Activated CD4-positive, alpha-beta T cell treated with anti-CD3 and anti-CD28 coated beads, Interleukin-2, amount 10 ng/mL, durations not matched to agents 7 days and 5 days (primary cell): ENCODE results near the gene UBTD1. TPM values are rescaled to one million over a fixed set of nuclear protein-coding genes. Genes with fewer than 3 reads are reported as not detected.
"Not testable (repeated sequence)": the region's sequence is repeated elsewhere in the genome, so short reads cannot be mapped to it uniquely, and the experiment has no call there.

ENCODE experiments used
- CTCF ChIA-PET: fragments of 350-600 bp; sonication (Branson Sonifier 250); formaldehyde crosslinking; loops from one replicate; lab custom pipeline; 2021; ENCODE audit warnings: antibody characterized with exemption; lab: Charles Lee
- POLR2A ChIA-PET: fragments of 350-600 bp; sonication (Branson Sonifier 250); formaldehyde crosslinking; loops from one replicate; lab custom pipeline; 2021; ENCODE audit warnings: antibody characterized with exemption; lab: Charles Lee
- DNase-seq: peaks from one replicate; pipeline ENCODE4 v3.0.0-alpha.2; 2020
- H3K27ac Mint-ChIP-seq: one replicate; pipeline ENCODE4 v1.8.0; 2021; ENCODE audit warnings: mild to moderate bottlenecking, moderate library complexity, mixed read lengths
- H3K27me3 Mint-ChIP-seq: one replicate; pipeline ENCODE4 v1.8.0; 2021; ENCODE audit warnings: mixed read lengths
- H3K36me3 Mint-ChIP-seq: one replicate; pipeline ENCODE4 v1.8.0; 2021; ENCODE audit warnings: low read depth, mixed read lengths
- H3K4me1 Mint-ChIP-seq: one replicate; pipeline ENCODE4 v1.8.0; 2021; ENCODE audit warnings: mixed read lengths
- H3K4me3 Mint-ChIP-seq: one replicate; pipeline ENCODE4 v1.8.0; 2021; ENCODE audit warnings: mild to moderate bottlenecking, moderate library complexity, mixed read lengths
- H3K9me3 Mint-ChIP-seq: one replicate; pipeline ENCODE4 v1.8.0; 2021; ENCODE audit warnings: mixed read lengths
- total RNA-seq, 2 experiments: library from RNA; stranded (reverse); gene quantifications; one replicate each; pipeline ENCODE4 v1.2.3, GENCODE V29; 2021

UBTD1 gene
- total RNA-seq, 2 experiments from 2014 or later: 0.50 to 0.72 TPM

DNA sequence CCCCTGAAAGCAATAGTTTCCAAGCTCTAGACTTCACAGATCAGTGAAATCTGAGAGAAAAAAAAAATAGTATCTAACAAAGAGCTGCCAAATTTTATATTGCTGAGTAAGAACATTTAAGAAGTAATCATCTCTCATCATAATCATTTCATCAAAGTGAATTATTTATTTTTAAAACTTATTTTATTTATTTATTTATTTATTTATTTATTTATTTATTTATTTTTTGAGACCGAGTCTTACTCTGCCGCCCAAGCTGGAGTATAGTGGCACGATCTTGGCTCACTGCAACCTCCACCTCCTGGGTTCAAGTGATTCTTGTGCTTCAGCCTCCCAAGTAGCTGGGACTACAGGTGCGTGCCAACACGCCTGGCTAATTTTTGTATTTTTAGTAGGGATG is 77.8 kb downstream of the UBTD1 start:
- H3K27me3 Mint-ChIP-seq, DNase-seq, H3K9me3 Mint-ChIP-seq, H3K4me1 Mint-ChIP-seq, H3K36me3 Mint-ChIP-seq, POLR2A ChIA-PET, H3K27ac Mint-ChIP-seq, H3K4me3 Mint-ChIP-seq: not testable (repeated sequence)
- CTCF ChIA-PET: interaction anchor here (0.6 to 1.3 kb wide), 3 partner anchors 9 to 723 kb away, joined by 3 to 4 read pairs (median 4); no protein-coding TSS in a partner anchor

DNA sequence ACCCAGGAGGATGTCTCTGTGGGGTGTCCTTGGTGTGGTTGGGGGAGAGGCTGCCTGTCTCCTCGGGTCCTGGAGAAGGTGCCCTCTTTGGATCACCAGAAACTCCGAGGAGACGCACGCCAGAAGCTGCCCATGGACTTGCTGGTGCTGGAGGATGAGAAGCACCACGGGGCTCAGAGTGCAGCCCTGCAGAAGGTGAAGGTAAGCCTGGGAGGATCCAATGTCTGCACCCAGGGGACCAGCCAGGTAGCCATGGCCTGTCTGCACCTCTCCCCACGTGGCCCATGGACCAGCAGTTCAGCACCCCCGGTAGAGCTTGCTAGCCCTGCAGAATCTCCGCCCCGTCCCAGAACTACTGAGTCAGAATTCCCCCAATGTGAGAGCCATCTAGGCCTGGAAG is 79.0 kb downstream of the UBTD1 start:
- ChIA-PET CTCF (no interaction called here), POLR2A (no interaction called here)
- Mint-ChIP-seq H3K27me3 (peaks cover 1% of the 10 kb centered on the region), H3K27ac (no peak overlapping the region), H3K4me3 (no peak overlapping the region), H3K9me3 (no peaks in the 10 kb centered on the region), H3K36me3 (no peaks in the 10 kb centered on the region), H3K4me1 (no peaks in the 10 kb centered on the region)
- no peak for DNase-seq

DNA sequence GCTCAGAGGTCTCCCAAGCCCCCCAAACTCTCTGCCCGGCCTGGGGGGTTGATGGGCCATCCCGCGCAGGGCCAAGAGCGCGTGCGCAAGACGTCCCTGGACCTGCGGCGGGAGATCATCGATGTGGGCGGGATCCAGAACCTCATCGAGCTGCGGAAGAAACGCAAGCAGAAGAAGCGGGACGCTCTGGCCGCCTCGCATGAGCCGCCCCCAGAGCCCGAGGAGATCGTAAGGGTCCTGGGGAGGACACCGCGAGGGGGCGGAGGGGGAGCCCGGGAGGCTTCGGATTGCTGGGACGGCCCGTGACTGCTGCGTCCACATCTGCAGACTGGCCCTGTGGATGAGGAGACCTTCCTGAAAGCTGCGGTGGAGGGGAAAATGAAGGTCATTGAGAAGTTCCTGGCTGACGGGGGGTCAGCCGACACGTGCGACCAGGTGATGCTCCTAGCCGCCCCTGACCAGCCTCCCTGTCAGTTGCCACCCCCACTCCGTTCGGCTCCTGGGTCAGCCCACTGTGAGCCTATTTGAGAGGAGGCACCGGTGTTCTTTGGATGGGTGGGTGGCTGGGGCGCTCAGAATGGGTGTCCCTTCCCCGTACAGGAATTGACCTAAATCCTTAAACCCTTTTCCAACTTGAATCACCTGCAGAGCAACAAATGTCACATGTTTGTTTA is 79.6 kb downstream of the UBTD1 start:
- Mint-ChIP-seq H3K9me3 (no peaks in the 10 kb centered on the region), H3K4me1 (no peaks in the 10 kb centered on the region), H3K4me3 (no peak overlapping the region), H3K27me3 (peaks cover 1% of the 10 kb centered on the region), H3K27ac (no peak overlapping the region), H3K36me3 (no peaks in the 10 kb centered on the region)
- no peak for DNase-seq
- ChIA-PET POLR2A (no interaction called here), CTCF (no interaction called here)

DNA sequence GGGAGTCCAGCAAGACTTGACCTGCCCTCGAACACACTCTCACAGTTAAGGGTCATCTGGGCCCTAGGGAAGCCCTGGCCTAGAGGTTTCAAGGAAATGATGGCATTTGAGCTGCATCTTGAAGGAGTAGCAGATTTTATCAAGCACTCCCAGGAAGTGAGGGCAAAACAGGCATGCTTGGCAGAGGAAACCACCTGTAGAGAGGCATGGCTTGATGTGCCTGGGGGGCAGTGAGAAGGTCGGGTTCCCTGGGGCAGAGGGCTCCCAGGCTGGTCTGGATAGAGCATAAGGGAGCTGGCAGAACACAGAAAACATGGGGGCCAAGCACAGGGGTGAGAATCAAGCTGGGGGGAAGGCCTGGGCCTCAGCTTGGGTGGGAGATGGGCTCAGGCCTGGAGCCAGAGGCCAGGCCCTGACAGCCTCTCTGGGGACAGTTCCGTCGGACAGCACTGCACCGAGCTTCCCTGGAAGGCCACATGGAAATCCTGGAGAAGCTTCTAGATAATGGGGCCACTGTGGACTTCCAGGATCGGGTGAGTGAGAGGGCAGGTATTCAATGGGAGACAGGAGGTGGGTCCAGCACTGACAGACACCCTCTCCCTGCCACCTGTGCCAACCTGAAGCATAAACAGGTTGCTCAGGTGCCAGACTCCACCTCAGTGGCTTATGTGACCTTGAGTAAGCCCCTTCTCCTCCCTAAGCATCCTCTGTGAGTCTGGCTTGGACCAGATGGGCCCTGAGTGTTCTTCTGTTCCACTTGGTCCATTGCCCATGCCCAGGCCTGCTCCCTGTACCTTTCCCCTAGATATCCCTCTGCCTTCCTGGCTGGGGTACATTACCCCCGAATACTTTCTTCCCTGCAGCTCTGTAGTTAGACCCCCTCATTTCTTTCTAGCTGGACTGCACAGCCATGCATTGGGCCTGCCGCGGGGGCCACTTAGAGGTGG is 82.0 kb downstream of the UBTD1 start:
- ChIA-PET CTCF (interaction anchor here (0.9 to 1.9 kb wide), 2 partner anchors 9 to 78 kb away, joined by 3 to 8 read pairs; no protein-coding TSS in a partner anchor), POLR2A (no interaction called here)
- H3K27ac Mint-ChIP-seq: no peak overlapping the region

DNA sequence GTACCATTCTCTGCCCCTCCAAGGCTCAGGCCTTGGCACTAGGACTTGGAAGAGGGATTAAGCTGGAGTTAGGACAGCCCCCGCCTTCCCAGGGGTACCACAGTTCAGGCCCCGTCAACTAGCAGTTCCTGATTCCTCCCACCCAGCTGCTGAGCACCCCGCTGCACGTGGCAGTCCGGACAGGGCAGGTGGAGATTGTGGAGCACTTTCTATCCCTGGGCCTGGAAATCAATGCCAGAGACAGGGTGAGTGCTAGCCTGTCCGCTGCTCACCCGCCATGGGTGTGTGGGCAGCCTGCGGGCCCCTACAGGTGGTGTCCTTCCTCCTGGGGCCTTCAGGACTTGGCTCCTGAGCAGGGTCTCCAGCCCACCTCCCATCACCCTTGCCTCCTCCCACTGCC is 83.4 kb downstream of the UBTD1 start:
- H3K4me1 Mint-ChIP-seq: no peaks in the 10 kb centered on the region
- H3K4me3 Mint-ChIP-seq: no peak overlapping the region
- H3K27me3 Mint-ChIP-seq: peaks cover 1% of the 10 kb centered on the region
- H3K36me3 Mint-ChIP-seq: no peaks in the 10 kb centered on the region
- no peaks in the 10 kb centered on the region for H3K9me3 Mint-ChIP-seq
- no peak for DNase-seq
- no peak overlapping the region for H3K27ac Mint-ChIP-seq
- ChIA-PET POLR2A (no interaction called here), CTCF (interaction anchor here (1.4 to 1.9 kb wide), 2 partner anchors 9 to 11 kb away, joined by 6 to 8 read pairs; no protein-coding TSS in a partner anchor)

More for the DNA sequence above, 82.0 kb downstream of the UBTD1 start:
- no peak for DNase-seq
- H3K4me1 Mint-ChIP-seq: no peaks in the 10 kb centered on the region
- H3K27me3 Mint-ChIP-seq: peaks cover 1% of the 10 kb centered on the region
- no peak overlapping the region for H3K4me3 Mint-ChIP-seq
- H3K36me3 Mint-ChIP-seq: no peaks in the 10 kb centered on the region
- no peaks in the 10 kb centered on the region for H3K9me3 Mint-ChIP-seq

DNA sequence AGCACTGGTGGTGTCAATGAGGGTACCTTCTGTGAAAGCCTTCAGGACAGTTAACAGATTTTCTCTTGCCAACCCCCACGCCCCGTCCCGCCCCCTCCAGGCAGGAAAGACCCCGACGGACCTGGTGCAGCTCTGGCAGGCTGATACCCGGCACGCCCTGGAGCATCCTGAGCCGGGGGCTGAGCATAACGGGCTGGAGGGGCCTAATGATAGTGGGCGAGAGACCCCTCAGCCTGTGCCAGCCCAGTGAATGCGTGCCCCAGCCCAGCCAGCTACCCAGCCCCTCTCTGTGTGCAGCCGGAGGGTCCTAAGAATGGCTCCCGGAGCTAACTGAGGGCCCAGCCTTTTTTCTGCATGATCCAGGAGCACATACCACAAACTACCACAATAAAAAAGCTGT is 84.8 kb downstream of the UBTD1 start:
- ChIA-PET POLR2A (no interaction called here), CTCF (interaction anchor here (1.0 to 1.4 kb wide), 2 partner anchors 8 to 11 kb away, joined by 3 to 5 read pairs; partner anchors contain the start of gene ANKRD2)
- no peak overlapping the region for H3K4me3 Mint-ChIP-seq
- no peak overlapping the region for H3K27ac Mint-ChIP-seq
- no peaks in the 10 kb centered on the region for H3K9me3 Mint-ChIP-seq
- no peaks in the 10 kb centered on the region for H3K4me1 Mint-ChIP-seq
- H3K36me3 Mint-ChIP-seq: no peaks in the 10 kb centered on the region
- no peak for DNase-seq
- peaks cover 1% of the 10 kb centered on the region for H3K27me3 Mint-ChIP-seq

DNA sequence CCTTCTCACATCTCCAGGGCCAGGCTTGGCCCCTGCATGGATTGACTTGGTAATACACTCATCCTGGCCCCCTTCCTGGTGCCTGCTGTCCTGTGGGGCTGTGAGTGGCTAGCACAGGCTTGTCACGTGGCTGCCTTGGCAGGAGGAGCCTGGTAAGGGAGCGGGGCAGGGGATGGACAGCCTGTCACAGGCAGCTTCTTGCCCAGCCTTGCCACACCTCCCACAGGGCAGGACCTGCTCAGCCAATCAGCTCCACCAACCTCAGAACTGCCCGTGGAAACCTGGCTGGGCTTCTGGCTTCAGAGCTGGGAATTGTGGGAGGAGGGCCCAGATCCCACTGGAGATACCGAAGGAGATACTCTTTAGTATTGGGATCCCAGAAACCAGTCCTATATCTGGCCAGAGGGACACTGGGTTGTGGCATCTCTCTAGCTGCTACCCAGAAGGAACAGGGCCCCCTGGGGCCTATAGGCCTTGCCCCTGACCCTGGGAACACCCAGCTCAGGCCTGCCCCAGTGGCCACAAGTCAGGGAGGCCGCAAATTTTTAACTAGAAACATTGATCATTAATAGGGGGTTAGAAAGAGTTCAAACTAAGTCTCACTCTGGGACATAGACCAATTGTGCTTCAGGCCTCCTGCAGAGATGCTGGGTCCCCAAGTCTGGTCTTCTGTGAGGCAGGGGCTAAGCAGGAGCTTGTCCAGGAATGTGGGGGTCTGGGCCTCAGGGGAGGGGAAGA is 85.5 kb downstream of the UBTD1 start, which contains the start of gene HOGA1:
Gene HOGA1, plus strand, starts transcription at position 330 of the 738 bp plus-strand sequence. Its CDS starts 315 bp downstream, at position 645.
- Mint-ChIP-seq H3K4me3 (no peak within 1 kb of the TSS), H3K9me3 (no peaks in the 10 kb centered on the region), H3K27me3 (no peaks in the 10 kb centered on the region), H3K4me1 (no peaks in the 10 kb centered on the region), H3K36me3 (no peaks in the 10 kb centered on the region), H3K27ac (no peak within 1 kb of the TSS)
- ChIA-PET CTCF (interaction anchor here (1.0 to 1.5 kb wide), 6 partner anchors 9 to 160 kb away, joined by 3 to 8 read pairs (median 3); partner anchors contain the start of gene ANKRD2), POLR2A (no interaction called here)
- DNase-seq: no peak

DNA sequence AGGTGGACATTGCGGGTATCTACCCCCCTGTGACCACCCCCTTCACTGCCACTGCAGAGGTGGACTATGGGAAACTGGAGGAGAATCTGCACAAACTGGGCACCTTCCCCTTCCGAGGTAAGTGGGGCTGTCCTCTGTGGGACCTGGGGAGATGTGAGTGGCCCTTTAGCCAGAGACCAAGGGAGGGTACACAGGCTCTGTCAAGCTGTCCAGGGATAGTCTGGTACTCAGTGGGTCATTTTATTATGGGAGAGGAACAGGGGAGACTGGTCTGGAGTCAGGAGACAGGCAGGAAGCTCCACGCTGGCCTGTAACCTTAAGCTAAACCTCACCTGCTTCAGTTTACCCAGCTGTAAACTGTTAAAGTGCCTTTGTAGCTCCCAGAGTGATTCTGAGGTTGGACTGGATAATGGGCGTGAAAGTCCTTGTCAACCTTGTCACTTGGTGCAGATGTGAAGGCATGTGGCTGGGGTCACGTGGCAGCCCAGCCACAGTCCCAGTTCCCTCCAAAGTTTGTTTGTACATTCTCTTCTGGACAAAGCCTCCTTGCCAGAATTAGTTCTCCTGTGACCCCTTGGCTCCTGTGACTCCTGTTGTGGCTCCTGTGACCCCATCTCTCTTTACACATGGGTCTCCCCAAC is 86.2 kb downstream of the UBTD1 start:
- no peak for DNase-seq
- ChIA-PET CTCF (interaction anchor here (1.0 to 1.5 kb wide), 5 partner anchors 9 to 159 kb away, joined by 3 to 8 read pairs (median 3); no protein-coding TSS in a partner anchor), POLR2A (no interaction called here)
- no peaks in the 10 kb centered on the region for H3K27me3 Mint-ChIP-seq
- no peak overlapping the region for H3K4me3 Mint-ChIP-seq
- no peaks in the 10 kb centered on the region for H3K36me3 Mint-ChIP-seq
- H3K27ac Mint-ChIP-seq: no peak overlapping the region
- peaks cover 2% of the 10 kb centered on the region for H3K4me1 Mint-ChIP-seq
- H3K9me3 Mint-ChIP-seq: no peaks in the 10 kb centered on the region

DNA sequence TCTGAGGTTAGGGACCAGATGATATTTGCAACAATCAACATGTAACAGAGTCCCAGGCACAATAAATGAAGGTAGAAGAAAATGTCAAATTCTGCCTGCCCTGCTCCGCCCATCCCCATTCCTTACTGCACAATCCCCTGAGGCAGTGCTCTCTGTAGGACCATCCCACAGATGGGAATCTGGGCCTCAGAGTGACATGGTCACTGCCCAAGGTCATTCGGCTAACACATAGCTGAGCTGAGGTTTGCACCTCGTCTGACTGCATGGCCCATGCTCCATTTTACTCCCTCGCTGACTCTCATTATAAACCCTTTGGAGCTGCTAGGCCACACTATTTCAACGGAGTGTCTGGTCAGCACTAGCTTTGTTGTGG is 86.7 kb downstream of the UBTD1 start:
- H3K9me3 Mint-ChIP-seq: no peaks in the 10 kb centered on the region
- no peak overlapping the region for H3K27ac Mint-ChIP-seq
- no peak overlapping the region for H3K4me3 Mint-ChIP-seq
- CTCF ChIA-PET: interaction anchor here (1.0 to 1.5 kb wide), 4 partner anchors 8 to 32 kb away, joined by 3 to 8 read pairs (median 4); no protein-coding TSS in a partner anchor
- no peaks in the 10 kb centered on the region for H3K36me3 Mint-ChIP-seq
- POLR2A ChIA-PET: no interaction called here
- no peaks in the 10 kb centered on the region for H3K27me3 Mint-ChIP-seq
- H3K4me1 Mint-ChIP-seq: peaks cover 6% of the 10 kb centered on the region
- no peak for DNase-seq

DNA sequence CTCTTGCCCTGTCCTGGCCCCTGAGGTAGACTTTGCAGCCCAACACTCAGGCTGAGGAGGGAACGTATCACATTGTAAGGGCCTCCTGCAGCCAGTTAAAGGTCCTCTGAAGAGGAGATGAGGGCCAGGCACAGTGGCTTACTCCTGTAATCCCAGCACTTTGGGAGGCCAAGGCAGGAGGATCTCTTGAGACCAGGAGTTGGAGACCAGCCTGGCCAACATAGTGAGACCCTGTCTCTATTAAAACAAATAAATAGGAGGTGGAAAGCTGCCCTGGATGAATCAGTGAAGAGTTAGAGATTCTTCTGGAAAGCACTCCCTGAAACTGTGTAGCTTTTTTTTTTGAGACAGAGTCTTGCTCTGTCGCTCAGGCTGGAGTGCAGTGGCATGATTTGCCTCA is 88.5 kb downstream of the UBTD1 start:
- DNase-seq: no peak
- ChIA-PET POLR2A (no interaction called here), CTCF (interaction anchor here (1.3 kb wide), 1 partner anchor 33 kb away, joined by 4 read pairs; no protein-coding TSS in a partner anchor)
- peaks cover 8% of the 10 kb centered on the region for H3K4me1 Mint-ChIP-seq
- no peak overlapping the region for H3K27ac Mint-ChIP-seq
- no peaks in the 10 kb centered on the region for H3K27me3 Mint-ChIP-seq
- H3K4me3 Mint-ChIP-seq: no peak overlapping the region
- no peaks in the 10 kb centered on the region for H3K9me3 Mint-ChIP-seq
- H3K36me3 Mint-ChIP-seq: no peaks in the 10 kb centered on the region

DNA sequence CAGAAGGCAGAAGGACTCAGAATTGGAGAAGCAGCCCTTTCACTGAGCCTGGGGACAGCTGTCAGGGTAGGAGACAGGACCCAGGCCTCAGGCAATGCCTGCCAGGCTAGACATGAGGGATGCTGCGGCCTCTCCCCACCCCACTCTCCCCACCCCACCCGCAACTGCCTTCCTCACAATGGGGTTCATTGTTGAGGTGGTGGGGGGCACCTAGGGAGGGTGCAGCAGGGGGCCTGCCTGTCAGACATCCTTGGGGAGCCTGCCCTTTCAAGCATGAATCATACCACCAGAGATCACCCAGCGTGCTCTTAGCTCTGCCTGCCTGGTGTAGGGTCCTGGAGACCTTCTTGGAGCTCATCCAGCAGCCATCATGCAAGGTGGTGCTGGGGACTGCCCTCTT is 90.8 kb downstream of the UBTD1 start, which contains the start of gene C10orf62:
Gene C10orf62, plus strand, starts transcription at position 243 of the 400 bp plus-strand sequence. CDS start 177 bp downstream, outside the sequence.
- no peak for DNase-seq
- CTCF ChIA-PET: interaction anchor here (0.5 to 2.3 kb wide), 4 partner anchors 10 to 34 kb away, joined by 3 to 9 read pairs (median 3); partner anchors contain the start of gene ANKRD2
- no peaks in the 10 kb centered on the region for H3K9me3 Mint-ChIP-seq
- no peaks in the 10 kb centered on the region for H3K36me3 Mint-ChIP-seq
- no peak within 1 kb of the TSS for H3K4me3 Mint-ChIP-seq
- no peaks in the 10 kb centered on the region for H3K27me3 Mint-ChIP-seq
- H3K4me1 Mint-ChIP-seq: peaks cover 8% of the 10 kb centered on the region
- POLR2A ChIA-PET: no interaction called here
- peak within 1 kb of the TSS; percentile 2 for H3K27ac Mint-ChIP-seq
